B cell (primary cell): Measurements from ENCODE around the gene PNKP. TPM values are rescaled to one million over a fixed set of nuclear protein-coding genes. Genes with fewer than 3 reads are reported as not detected.
A peak's percentile ranks its signal among the peaks of the same experiment; 100 is the strongest.

ENCODE experiments used
- ATAC-seq: fragments of 200-7000 bp; cut with Tn5 transposase; one replicate; pipeline ENCODE4 v1.10.0; 2021; ENCODE audit warnings: low read depth, mild to moderate bottlenecking, moderate number of reproducible peaks, moderate library complexity
- CTCF ChIA-PET: fragments of 350-600 bp; sonication (Branson Sonifier 250); formaldehyde crosslinking; loops from one replicate; lab custom pipeline; 2021; ENCODE audit warnings: antibody characterized with exemption, inconsistent platforms; lab: Charles Lee
- POLR2A ChIA-PET: fragments of 350-600 bp; sonication (Branson Sonifier 250); formaldehyde crosslinking; loops from one replicate; lab custom pipeline; 2021; ENCODE audit warnings: antibody characterized with exemption; lab: Charles Lee
- DNase-seq: peaks from one replicate; pipeline ENCODE4 v3.0.0; 2013
- H2AFZ ChIP-seq: 2 replicates; pipeline ENCODE4 v1.6.1; 2012; ENCODE audit warnings: mild to moderate bottlenecking, low read depth, low read length; ENCODE audit not compliant: insufficient read depth, poor library complexity, severe bottlenecking
- H3K27ac ChIP-seq, 2 donors: 1 replicate in 1 of 2; 2 replicates in 1 of 2; pipeline ENCODE4 v1.5.1; 2012 to 2013; ENCODE audit warnings: low read length in 2 of 2, mild to moderate bottlenecking in 2 of 2, moderate library complexity in 1 of 2
- H3K27me3 ChIP-seq, 4 experiments: fragments of 200-600 bp in 1 of 4; sonication (generic) in 1 of 4; replicated peaks in 1 of 4; 1 replicate in 2 of 4; 2 replicates in 2 of 4; pipeline versions ENCODE4 v1.6.1 to v1.7.0; 2013 to 2016; ENCODE audit warnings: low read length in 3 of 4, mild to moderate bottlenecking in 2 of 4, mixed read lengths in 1 of 4, moderate library complexity in 1 of 4; ENCODE audit not compliant: insufficient read depth in 4 of 4, control insufficient read depth in 3 of 4; ENCODE audit errors: control extremely low read depth in 1 of 4
- H3K36me3 ChIP-seq, 2 experiments: replicated peaks in 1 of 2; 1 replicate in 1 of 2; 2 replicates in 1 of 2; pipeline versions ENCODE4 v1.6.1 to v1.7.1; 2013; ENCODE audit warnings: low read length in 1 of 2; ENCODE audit not compliant: insufficient read depth in 2 of 2, control insufficient read depth in 1 of 2; ENCODE audit errors: control extremely low read depth in 1 of 2, extremely low read depth in 1 of 2
- H3K4me1 ChIP-seq, 2 donors: fragments of 200-600 bp in 1 of 2; sonication (generic) in 1 of 2; 1 replicate in 1 of 2; 2 replicates in 1 of 2; pipeline versions ENCODE4 v1.5.1 to v1.6.1; 2013 to 2017; ENCODE audit warnings: low read length in 2 of 2; ENCODE audit not compliant: control insufficient read depth in 2 of 2, insufficient read depth in 2 of 2
- H3K4me2 ChIP-seq: replicated peaks from 2 replicates; pipeline ENCODE3; 2012; ENCODE audit warnings: mild to moderate bottlenecking, low read depth, low read length; ENCODE audit not compliant: poor library complexity, severe bottlenecking
- H3K4me3 ChIP-seq, 5 experiments: fragments of 200-600 bp in 1 of 5; sonication (generic) in 1 of 5; 1 replicate in 3 of 5; 2 replicates in 2 of 5; pipeline versions ENCODE4 v1.5.1 to v1.7.0; 2011 to 2016; ENCODE audit warnings: low read length in 4 of 5, mild to moderate bottlenecking in 4 of 5, low read depth in 2 of 5, control low read depth in 1 of 5, moderate library complexity in 1 of 5; ENCODE audit not compliant: insufficient read depth in 1 of 5; ENCODE audit errors: control extremely low read depth in 1 of 5, extremely low read depth in 1 of 5
- H3K79me2 ChIP-seq: fragments of 200-600 bp; sonication (generic); one replicate; pipeline ENCODE4 v1.6.0; 2016; ENCODE audit warnings: low read length; ENCODE audit not compliant: control insufficient read depth, insufficient read depth
- H3K9ac ChIP-seq: fragments of 200-600 bp; sonication (generic); 2 replicates; pipeline ENCODE4 v1.6.1; 2017; ENCODE audit warnings: mild to moderate bottlenecking, low read length, moderate library complexity
- H3K9me3 ChIP-seq, 3 donors: one replicate each; pipeline versions ENCODE4 v1.6.1 to v1.7.1; 2013; ENCODE audit warnings: low read length in 2 of 3; ENCODE audit not compliant: control insufficient read depth in 2 of 3, insufficient read depth in 1 of 3; ENCODE audit errors: control extremely low read depth in 1 of 3
- H4K20me1 ChIP-seq: 2 replicates; pipeline ENCODE4 v1.6.0; 2012; ENCODE audit warnings: mild to moderate bottlenecking, low read length; ENCODE audit not compliant: insufficient read depth, control insufficient read depth, poor library complexity, severe bottlenecking
- H3K27ac Mint-ChIP-seq: one replicate; pipeline ENCODE4 v1.8.0; 2021; ENCODE audit warnings: mixed read lengths
- H3K27me3 Mint-ChIP-seq: one replicate; pipeline ENCODE4 v1.8.0; 2021; ENCODE audit warnings: mixed read lengths
- H3K4me1 Mint-ChIP-seq: one replicate; pipeline ENCODE4 v1.8.0; 2021; ENCODE audit warnings: mixed read lengths
- H3K4me3 Mint-ChIP-seq: one replicate; pipeline ENCODE4 v1.8.0; 2021; ENCODE audit warnings: mixed read lengths
- H3K9me3 Mint-ChIP-seq: one replicate; pipeline ENCODE4 v1.8.0; 2022; ENCODE audit warnings: mixed read lengths; ENCODE audit not compliant: insufficient read depth
- EZH2 ChIP-seq: IDR thresholded peaks from 2 replicates; pipeline ENCODE4 v1.6.1; 2012; ENCODE audit warnings: borderline replicate concordance, low read depth, mild to moderate bottlenecking, moderate library complexity, low read length; ENCODE audit not compliant: insufficient read depth, poor library complexity, severe bottlenecking
- WGBS: methylation state at CpG from one replicate; pipeline ENCODE4 v1.1.5; 2013; ENCODE audit warnings: missing lambda C conversion rate; ENCODE audit not compliant: insufficient coverage; 5-methylcytosine and 5-hydroxymethylcytosine counted together
- intact Hi-C: fragments of 100-400 bp; cut with micrococcal nuclease; formaldehyde crosslinking; loops from one replicate; pipeline ENCODE4 v1.10.0; 2022
- polyA plus RNA-seq: library from polyadenylated mRNA; depleted of rRNA; stranded (reverse); fragments of >200 nt; gene quantifications from 2 replicates; pipeline ENCODE4 v1.2.3, GENCODE V29; 2012
- total RNA-seq, 2 donors: library from RNA; stranded (reverse); fragments of 120-200 nt in 1 of 2; gene quantifications; 1 replicate in 1 of 2; 2 replicates in 1 of 2; pipeline versions ENCODE4 v1.2.3 to v1.2.4, GENCODE V29; 2013 to 2022
- TF ChIP-seq, protein P1 (sequence below): fragments of 200-600 bp; IDR thresholded peaks from one replicate; pipeline ENCODE4 v1.8.0; 2022; ENCODE audit warnings: antibody characterized with exemption, mild to moderate bottlenecking

PNKP gene
- total and polyA plus RNA-seq, 2 donors (not counting 1 experiment from before 2014, with no cell fraction given): 173 to 274 TPM

DNA sequence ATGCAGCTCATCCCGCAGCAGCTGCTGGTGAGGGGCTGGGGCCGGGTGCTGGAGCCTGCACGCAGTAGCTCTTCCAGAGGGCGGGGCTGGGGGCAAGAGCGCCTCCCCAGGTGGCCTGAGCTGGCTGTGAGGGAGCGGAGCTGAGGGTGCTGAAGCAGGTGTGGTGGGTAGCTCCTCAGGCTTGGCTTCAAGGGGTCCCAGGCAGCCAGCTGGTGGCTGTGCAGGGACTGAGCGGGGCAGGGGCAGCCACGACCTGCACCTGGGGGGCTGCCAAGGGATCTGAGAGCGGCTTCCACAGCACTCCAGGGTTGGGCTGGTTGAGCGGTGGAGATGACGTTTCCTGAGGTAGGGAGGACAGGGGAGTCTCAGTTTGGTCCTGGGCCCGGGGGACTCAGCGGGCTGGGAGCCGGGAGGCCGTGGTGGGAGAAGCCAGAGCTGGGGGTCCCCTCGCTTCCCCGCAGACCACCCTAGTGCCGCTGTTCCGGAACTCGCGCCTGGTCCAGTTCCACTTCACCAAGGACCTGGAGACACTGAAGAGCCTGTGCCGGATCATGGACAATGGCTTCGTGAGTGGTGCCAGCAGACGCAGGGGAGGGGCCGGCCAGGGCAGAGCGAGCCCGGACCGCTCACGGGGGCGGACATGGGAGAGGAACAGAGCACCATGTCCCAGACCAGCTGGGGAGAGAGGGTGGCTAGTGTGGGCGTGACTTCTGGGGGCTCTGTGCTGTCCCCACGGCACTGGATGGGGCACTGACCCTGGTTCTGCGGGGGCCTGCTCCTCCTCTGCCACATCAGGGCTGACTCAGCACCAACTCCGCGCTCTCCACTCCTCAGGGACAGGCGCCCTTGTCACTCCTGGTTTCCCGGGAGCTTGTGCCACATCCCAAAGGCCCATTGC is 9.0 kb downstream of the PNKP start:
- intact Hi-C loops: no loop called here
- no peaks in the 10 kb centered on the region for H3K27me3 ChIP-seq
- H3K9ac ChIP-seq: no peak overlapping the region
- H3K4me2 ChIP-seq: no peak overlapping the region
- H3K36me3 ChIP-seq: peaks cover 0 to 65% of the 10 kb centered on the region in 2 experiments
- 97% methylated on average over 36 of the region's 37 CpGs for WGBS
- peaks cover 17% of the 10 kb centered on the region for H3K79me2 ChIP-seq
- H3K4me3 Mint-ChIP-seq: no peak overlapping the region
- peaks cover 6 to 8% of the 10 kb centered on the region in 2 donors for H3K4me1 ChIP-seq
- CTCF ChIA-PET: no interaction called here
- peaks cover 89% of the 10 kb centered on the region for H4K20me1 ChIP-seq
- TF ChIP-seq, protein P1, sequence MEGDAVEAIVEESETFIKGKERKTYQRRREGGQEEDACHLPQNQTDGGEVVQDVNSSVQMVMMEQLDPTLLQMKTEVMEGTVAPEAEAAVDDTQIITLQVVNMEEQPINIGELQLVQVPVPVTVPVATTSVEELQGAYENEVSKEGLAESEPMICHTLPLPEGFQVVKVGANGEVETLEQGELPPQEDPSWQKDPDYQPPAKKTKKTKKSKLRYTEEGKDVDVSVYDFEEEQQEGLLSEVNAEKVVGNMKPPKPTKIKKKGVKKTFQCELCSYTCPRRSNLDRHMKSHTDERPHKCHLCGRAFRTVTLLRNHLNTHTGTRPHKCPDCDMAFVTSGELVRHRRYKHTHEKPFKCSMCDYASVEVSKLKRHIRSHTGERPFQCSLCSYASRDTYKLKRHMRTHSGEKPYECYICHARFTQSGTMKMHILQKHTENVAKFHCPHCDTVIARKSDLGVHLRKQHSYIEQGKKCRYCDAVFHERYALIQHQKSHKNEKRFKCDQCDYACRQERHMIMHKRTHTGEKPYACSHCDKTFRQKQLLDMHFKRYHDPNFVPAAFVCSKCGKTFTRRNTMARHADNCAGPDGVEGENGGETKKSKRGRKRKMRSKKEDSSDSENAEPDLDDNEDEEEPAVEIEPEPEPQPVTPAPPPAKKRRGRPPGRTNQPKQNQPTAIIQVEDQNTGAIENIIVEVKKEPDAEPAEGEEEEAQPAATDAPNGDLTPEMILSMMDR: no peak
- TF ChIP-seq EZH2: no peak
- peaks cover 11% of the 10 kb centered on the region for H3K4me1 Mint-ChIP-seq
- H2AFZ ChIP-seq: no peak overlapping the region
- POLR2A ChIA-PET: interaction anchor here (0.6 to 1.3 kb wide), 6 partner anchors 8 to 53 kb away, joined by 5 to 8 read pairs (median 7); partner anchors contain the start of gene PTOV1
- H3K9me3 Mint-ChIP-seq: no peaks in the 10 kb centered on the region
- no peak overlapping the region for H3K4me3 ChIP-seq
- H3K27me3 Mint-ChIP-seq: no peaks in the 10 kb centered on the region
- DNase-seq: peak; percentile 36
- H3K27ac Mint-ChIP-seq: no peak overlapping the region
- H3K9me3 ChIP-seq: no peaks in the 10 kb centered on the region
- H3K27ac ChIP-seq: no peak overlapping the region
- no peak for ATAC-seq

GRCh38 chr19:49857838-49858087 is 9.6 kb downstream of the PNKP start:
- TF ChIP-seq EZH2: no peak
- TF ChIP-seq, protein P1: no peak
- Mint-ChIP-seq H3K27ac (no peak overlapping the region), H3K27me3 (no peaks in the 10 kb centered on the region), H3K4me3 (no peak overlapping the region), H3K9me3 (no peaks in the 10 kb centered on the region), H3K4me1 (peaks cover 10% of the 10 kb centered on the region)
- CTCF ChIA-PET: no interaction called here
- Histone ChIP-seq H3K4me2 (no peak overlapping the region), H4K20me1 (peaks cover 89% of the 10 kb centered on the region), H3K4me3 (no peak overlapping the region), H3K79me2 (peaks cover 17% of the 10 kb centered on the region), H3K4me1 (peaks cover 8 to 13% of the 10 kb centered on the region in 2 donors), H3K27ac (no peak overlapping the region), H3K36me3 (peaks cover 0 to 60% of the 10 kb centered on the region in 2 experiments), H3K9me3 (no peaks in the 10 kb centered on the region), H3K9ac (no peak overlapping the region), H2AFZ (no peak overlapping the region), H3K27me3 (no peaks in the 10 kb centered on the region)
- WGBS: 93% methylated on average over 5 of the region's 5 CpGs
- no peak for DNase-seq
- POLR2A ChIA-PET: no interaction called here
- intact Hi-C loops: no loop called here
- no peak for ATAC-seq
